Uterus (tissue), 4 donors: ENCODE data around the gene CINP. TPM values are rescaled to one million over a fixed set of nuclear protein-coding genes. Genes with fewer than 3 reads are reported as not detected.

ENCODE experiments used
- DNase-seq, 2 donors: peaks; one replicate each; pipeline ENCODE4 v3.0.0-alpha.2; 2019 to 2020
- H3K27ac ChIP-seq, 2 donors: fragments of 200-600 bp; sonication (generic); 1 replicate in 1 of 2; 2 replicates in 1 of 2; pipeline ENCODE4 v1.5.1; 2016 to 2018
- H3K27me3 ChIP-seq, 2 donors: fragments of 200-600 bp; sonication (generic); one replicate each; pipeline ENCODE4 v1.5.1; 2018 to 2019; ENCODE audit warnings: control low read depth in 1 of 2
- H3K36me3 ChIP-seq, 2 donors: fragments of 200-600 bp; sonication (generic); one replicate each; pipeline ENCODE4 v1.5.1; 2019; ENCODE audit warnings: control low read depth in 1 of 2
- H3K4me1 ChIP-seq, 2 donors: fragments of 200-600 bp; sonication (generic); one replicate each; pipeline ENCODE4 v1.5.1; 2018 to 2019; ENCODE audit warnings: control low read depth in 1 of 2
- H3K4me3 ChIP-seq, 2 donors: fragments of 200-600 bp; sonication (generic); 1 replicate in 1 of 2; 2 replicates in 1 of 2; pipeline ENCODE4 v1.5.1; 2018 to 2019; ENCODE audit warnings: mild to moderate bottlenecking in 1 of 2
- H3K9me3 ChIP-seq, 2 donors: fragments of 200-600 bp; sonication (generic); one replicate each; pipeline ENCODE4 v1.5.1; 2019; ENCODE audit warnings: control low read depth in 1 of 2
- CTCF ChIP-seq, 4 experiments: fragments of 200-600 bp in 2 of 4; fragments of 450-650 bp in 2 of 4; sonication (generic) in 2 of 4; IDR thresholded peaks; one replicate each; pipeline ENCODE4 v1.5.1; 2016 to 2019; ENCODE audit warnings: antibody characterized with exemption in 4 of 4, mild to moderate bottlenecking in 2 of 4, moderate library complexity in 1 of 4
- POLR2A ChIP-seq, 2 donors: fragments of 450-650 bp; IDR thresholded peaks; one replicate each; pipeline ENCODE4 v1.6.1; 2016; ENCODE audit warnings: antibody characterized with exemption in 2 of 2, mild to moderate bottlenecking in 1 of 2, moderate library complexity in 1 of 2
- intact Hi-C: fragments of 100-400 bp; cut with DNase I; formaldehyde crosslinking; loops from one replicate; pipeline ENCODE4 v1.15.1; 2023; ENCODE audit warnings: low total_unique reads
- total RNA-seq, 4 donors: library from RNA; depleted of rRNA in 3 of 4; stranded (reverse); fragments of >200 nt in 3 of 4; gene quantifications; one replicate each; pipeline versions ENCODE4 v1.1.0 to v1.2.4, GENCODE V29; 2014 to 2023
- donor health status: DM: yes; HTN: yes; CAD: no.

Gene CINP
- total RNA-seq, 4 donors from 2014 or later = 1.5 to 38.2 (median 16.3) TPM

- TF ChIP-seq POLR2A (IDR thresholded peaks at IDR 0.05) (no peak), CTCF (IDR thresholded peaks at IDR 0.05) (no peak)
- Histone ChIP-seq H3K9me3 (no peaks in the 10 kb centered on the region), H3K27ac (no peak overlapping the region), H3K27me3 (no peaks in the 10 kb centered on the region), H3K36me3 (no peaks in the 10 kb centered on the region), H3K4me1 (no peaks in the 10 kb centered on the region), H3K4me3 (no peak overlapping the region)
- intact Hi-C loops = no loop called here
- DNase-seq = no peak
Observed at GRCh38 chr14:102394717-102395375, 32.2 kb upstream of the CINP start.

DNA sequence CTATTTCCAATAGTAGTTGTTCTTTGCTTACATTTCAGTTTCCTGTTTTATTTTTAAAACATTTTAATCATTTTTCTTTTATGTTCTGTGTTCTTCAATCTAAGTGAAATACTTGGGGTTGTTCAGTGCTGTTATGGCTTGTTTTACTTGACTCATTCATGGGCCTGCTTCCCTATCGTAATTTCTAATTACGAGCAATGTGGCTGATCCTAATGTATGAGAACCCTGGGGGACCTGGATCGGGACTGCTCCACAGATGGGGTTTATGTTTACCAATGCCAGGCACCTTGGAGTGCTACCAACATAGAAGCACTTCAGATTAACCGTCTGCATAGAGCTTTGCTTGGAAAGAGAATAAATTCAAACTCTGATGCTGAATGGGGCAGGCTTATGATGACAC, 29.8 kb upstream of the CINP start:
- intact Hi-C loops = no loop called here

GRCh38 chr14:102390064-102390855, 27.6 kb upstream of the CINP start:
- H3K36me3 ChIP-seq = no peaks in the 10 kb centered on the region
- no peak for DNase-seq
- no peaks in the 10 kb centered on the region for H3K9me3 ChIP-seq
- no peaks in the 10 kb centered on the region for H3K27me3 ChIP-seq
- H3K4me1 ChIP-seq = no peaks in the 10 kb centered on the region
- TF ChIP-seq POLR2A (IDR thresholded peaks at IDR 0.05) (no peak), CTCF (IDR thresholded peaks at IDR 0.05) (no peak)
- intact Hi-C loops = no loop called here
- no peak overlapping the region for H3K27ac ChIP-seq
- no peak overlapping the region for H3K4me3 ChIP-seq

More for the DNA sequence above, 29.8 kb upstream of the CINP start:
- DNase-seq = no peak
- H3K9me3 ChIP-seq = no peaks in the 10 kb centered on the region
- no peaks in the 10 kb centered on the region for H3K36me3 ChIP-seq
- no peak overlapping the region for H3K4me3 ChIP-seq
- no peak for TF ChIP-seq CTCF (IDR thresholded peaks at IDR 0.05)
- TF ChIP-seq POLR2A (IDR thresholded peaks at IDR 0.05) = no peak
- no peaks in the 10 kb centered on the region for H3K27me3 ChIP-seq
- H3K27ac ChIP-seq = no peak overlapping the region
- no peaks in the 10 kb centered on the region for H3K4me1 ChIP-seq

DNA sequence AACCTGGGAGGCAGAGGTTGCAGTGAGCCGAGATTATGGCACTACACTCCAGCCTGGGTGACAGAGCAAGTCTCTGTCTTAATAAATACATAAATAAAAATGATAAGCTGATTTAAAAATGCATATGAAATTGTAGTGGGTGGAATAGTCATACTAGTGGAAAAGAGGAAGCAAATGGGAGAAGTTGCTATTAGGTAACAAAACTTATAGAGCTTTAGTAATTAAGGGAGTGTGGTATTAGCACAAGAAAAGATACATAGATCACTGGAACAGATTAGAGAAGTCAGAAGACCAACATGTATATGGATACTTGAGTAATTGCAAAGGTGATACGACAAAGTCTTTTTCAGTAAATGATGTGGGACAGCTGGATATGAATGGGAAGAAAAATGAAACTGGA, 26.6 kb upstream of the CINP start:
- H3K36me3 ChIP-seq = no peaks in the 10 kb centered on the region
- H3K9me3 ChIP-seq = no peaks in the 10 kb centered on the region
- no peak overlapping the region for H3K4me3 ChIP-seq
- no peak for DNase-seq
- intact Hi-C loops = no loop called here
- TF ChIP-seq POLR2A (IDR thresholded peaks at IDR 0.05) (no peak), CTCF (IDR thresholded peaks at IDR 0.05) (no peak)
- H3K27ac ChIP-seq = no peak overlapping the region
- H3K27me3 ChIP-seq = no peaks in the 10 kb centered on the region
- H3K4me1 ChIP-seq = no peaks in the 10 kb centered on the region

DNA sequence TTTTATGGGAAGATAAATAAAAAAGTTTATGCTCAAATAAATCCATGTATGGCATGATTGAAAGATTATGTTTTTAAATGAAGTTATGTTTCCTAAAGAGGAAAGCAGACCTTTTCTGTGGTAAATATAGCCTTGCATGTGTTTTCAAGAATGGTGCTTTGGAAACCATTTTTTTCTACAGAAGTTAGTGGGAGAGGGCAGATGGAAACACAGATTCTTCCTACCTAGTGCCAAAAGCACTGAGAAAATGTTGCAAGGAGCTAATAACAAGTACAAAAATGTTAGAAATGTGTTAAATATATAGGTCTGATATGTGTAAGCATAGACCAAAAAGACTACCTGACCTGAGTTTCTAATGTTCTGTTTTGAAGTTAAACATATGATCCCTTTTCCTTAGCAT, 24.4 kb upstream of the CINP start:
- intact Hi-C loops = no loop called here
- no peak for TF ChIP-seq CTCF (IDR thresholded peaks at IDR 0.05)
- no peak for TF ChIP-seq POLR2A (IDR thresholded peaks at IDR 0.05)

More for the DNA sequence above, 24.4 kb upstream of the CINP start:
- H3K4me3 ChIP-seq = no peak overlapping the region
- no peak for DNase-seq
- H3K36me3 ChIP-seq = no peaks in the 10 kb centered on the region
- no peaks in the 10 kb centered on the region for H3K4me1 ChIP-seq
- H3K27ac ChIP-seq = no peak overlapping the region
- no peaks in the 10 kb centered on the region for H3K27me3 ChIP-seq
- H3K9me3 ChIP-seq = no peaks in the 10 kb centered on the region
